Subcutaneous adipose tissue (tissue), 4 donors: ENCODE data around the gene GRM8. TPM values are rescaled to one million over a fixed set of nuclear protein-coding genes. Genes with fewer than 3 reads are reported as not detected.

ENCODE experiments used
- total RNA-seq, 4 donors: library from RNA; depleted of rRNA; stranded (reverse); fragments of >200 nt; gene quantifications; one replicate each; pipeline ENCODE4 v1.1.0, GENCODE V29; 2016
- TF ChIP-seq, protein P1 (sequence below): fragments of 450-650 bp; IDR thresholded peaks from one replicate; pipeline ENCODE4 v1.5.1; 2016; ENCODE audit warnings: low read depth, mild to moderate bottlenecking, control low read depth, antibody characterized with exemption, moderate library complexity

GRM8 gene
- total RNA-seq, 4 donors from 2014 or later: not detected

DNA sequence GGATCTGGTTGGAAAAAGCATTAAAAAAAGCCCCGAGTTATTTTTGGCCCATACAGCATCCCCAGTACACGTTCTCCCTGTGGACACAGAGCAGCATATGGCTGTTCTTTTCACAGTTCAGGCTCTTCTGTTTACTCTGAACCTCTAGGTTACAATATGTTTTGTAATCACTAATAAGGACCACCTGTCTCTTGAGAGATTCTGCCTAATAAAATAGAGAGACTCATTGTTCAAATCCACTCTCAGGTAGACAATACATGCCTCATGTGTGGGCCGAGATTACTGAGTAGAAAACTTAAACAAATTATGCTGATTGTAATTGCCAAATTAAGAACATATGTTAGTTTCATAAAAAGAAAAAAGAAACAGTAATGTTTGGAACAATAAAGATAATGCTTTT is 647.7 kb downstream of the GRM8 start:
- TF ChIP-seq, protein P1, sequence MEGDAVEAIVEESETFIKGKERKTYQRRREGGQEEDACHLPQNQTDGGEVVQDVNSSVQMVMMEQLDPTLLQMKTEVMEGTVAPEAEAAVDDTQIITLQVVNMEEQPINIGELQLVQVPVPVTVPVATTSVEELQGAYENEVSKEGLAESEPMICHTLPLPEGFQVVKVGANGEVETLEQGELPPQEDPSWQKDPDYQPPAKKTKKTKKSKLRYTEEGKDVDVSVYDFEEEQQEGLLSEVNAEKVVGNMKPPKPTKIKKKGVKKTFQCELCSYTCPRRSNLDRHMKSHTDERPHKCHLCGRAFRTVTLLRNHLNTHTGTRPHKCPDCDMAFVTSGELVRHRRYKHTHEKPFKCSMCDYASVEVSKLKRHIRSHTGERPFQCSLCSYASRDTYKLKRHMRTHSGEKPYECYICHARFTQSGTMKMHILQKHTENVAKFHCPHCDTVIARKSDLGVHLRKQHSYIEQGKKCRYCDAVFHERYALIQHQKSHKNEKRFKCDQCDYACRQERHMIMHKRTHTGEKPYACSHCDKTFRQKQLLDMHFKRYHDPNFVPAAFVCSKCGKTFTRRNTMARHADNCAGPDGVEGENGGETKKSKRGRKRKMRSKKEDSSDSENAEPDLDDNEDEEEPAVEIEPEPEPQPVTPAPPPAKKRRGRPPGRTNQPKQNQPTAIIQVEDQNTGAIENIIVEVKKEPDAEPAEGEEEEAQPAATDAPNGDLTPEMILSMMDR: no peak

DNA sequence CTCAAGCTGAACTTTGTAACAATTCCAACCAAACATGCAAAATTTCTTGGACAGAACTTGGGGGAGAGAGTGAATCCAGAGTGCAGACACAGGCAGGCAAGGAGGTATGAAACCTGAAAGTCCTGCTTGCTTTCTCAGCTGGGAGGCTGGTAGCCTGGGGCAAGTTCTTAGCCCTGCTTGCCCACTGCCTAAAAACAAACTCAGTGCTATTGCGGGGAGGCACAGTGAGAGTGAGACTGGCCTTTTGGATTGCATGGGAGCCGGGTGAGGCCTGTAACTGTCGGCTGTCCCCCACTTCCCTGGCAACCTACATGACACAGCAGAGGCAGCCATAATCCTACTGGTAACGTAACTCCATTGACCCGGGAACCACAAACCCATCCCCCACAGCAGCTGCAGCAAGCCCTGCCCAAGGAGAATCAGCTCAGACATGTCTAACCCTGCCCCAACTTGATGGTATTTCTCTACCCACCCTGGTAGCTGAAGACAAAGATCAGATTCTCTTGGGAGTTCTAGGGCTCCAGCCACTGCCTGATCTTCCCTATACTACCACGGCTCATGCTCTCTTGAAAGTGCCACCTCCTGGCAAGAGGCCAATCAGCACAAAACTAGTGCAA is 663.6 kb downstream of the GRM8 start:
- TF ChIP-seq, protein P1: no peak

DNA sequence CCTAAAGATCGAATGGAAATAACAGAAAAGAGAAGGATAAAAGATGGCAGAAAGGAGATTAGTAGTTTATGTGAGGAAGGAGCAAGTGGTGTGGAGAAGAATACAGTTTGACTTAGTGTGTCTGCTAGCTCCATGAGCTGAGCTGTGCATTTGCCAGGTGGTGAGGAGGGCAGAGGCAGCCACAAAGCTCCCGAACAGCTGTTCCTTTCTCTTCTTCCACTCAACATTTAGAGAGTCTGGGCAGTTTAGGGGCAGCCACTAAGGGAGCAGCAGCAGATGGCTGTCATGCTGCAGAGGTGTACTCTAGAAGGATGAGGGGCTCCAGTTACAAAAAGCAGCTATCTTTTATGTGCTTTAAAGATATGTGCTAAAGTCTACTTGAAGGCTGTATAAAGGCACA is 674.4 kb downstream of the GRM8 start:
- TF ChIP-seq, protein P1: no peak

DNA sequence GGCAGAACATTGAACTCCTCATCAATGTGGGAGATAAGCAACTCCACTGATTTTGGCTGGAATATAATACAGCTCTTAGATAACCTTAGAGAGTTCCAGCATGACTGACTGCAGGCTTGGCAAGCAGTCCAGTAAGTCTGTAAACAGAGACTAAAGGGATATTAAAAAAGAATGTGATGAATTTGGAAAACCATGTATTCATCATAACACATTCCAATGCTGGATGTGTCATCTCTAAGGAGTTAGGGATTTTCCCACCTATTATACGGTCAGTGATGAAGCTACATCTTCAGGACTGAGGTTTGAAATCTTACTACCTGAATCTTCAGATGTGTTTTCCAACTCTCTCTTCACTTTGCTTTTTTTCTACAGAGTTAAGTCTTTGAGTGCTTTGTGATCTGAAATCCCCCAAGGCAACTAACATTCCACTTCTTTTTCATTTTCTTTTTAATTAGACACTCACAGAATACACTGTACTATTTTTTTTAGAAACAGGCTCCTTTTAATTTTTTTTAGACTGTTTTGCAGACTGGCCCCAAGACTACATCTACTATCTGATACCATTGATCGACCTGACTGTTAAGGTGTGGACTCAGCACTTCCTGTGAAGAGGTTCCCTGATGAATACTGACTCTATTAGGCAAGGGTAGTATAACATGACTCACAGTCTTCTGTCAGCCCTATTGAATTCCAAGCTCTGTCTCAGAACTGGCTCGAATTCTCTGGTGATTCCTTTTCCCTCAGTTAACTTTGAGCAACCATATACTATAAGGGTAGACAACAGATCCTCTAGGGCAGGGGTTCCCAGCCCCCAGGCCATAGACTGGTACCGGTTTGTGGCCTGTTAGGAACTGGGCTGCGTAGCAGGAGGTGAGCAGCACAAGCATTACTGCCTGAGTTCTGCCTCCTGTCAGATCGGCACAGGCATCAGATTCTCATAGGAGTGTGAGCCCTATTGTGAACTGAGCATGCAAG is 678.2 kb downstream of the GRM8 start:
- TF ChIP-seq, protein P1: no peak

DNA sequence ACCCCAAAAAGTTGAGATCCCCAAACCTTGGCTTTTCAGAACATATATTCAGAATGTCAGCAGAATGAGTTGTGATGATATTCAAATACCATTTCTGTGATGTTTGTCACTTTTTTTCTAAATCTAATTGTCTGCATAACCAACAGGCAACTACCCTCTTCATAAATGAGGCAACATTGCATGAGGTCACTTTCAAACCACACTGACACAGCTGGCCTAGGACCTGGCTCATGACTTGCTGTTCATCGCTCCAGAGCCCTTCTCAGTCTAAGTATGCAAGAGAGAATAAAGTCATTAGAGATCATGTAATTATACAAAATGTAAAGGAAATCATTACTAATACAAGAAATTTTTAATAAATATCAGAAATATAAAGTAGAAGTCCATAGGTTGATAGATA is 681.9 kb downstream of the GRM8 start:
- TF ChIP-seq, protein P1: no peak

DNA sequence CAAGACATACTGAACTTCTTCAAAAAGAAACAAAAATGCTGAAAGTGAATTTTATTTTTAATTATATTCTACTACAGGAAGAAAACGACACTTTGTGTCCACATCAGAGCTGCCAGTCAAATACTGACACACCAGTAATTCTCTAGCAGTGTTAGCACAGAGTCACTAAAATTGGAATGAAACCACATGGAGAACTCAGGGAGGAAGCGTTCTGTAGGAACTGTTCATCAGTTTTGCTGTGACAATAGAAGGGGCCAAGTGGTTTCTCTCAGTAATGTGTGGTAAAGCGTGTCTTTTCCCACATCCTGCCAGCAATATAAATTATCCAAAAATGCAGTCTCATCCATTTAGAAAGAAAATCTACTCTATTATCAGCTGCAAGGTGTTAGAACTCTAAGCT is 683.3 kb downstream of the GRM8 start:
- TF ChIP-seq, protein P1: no peak

DNA sequence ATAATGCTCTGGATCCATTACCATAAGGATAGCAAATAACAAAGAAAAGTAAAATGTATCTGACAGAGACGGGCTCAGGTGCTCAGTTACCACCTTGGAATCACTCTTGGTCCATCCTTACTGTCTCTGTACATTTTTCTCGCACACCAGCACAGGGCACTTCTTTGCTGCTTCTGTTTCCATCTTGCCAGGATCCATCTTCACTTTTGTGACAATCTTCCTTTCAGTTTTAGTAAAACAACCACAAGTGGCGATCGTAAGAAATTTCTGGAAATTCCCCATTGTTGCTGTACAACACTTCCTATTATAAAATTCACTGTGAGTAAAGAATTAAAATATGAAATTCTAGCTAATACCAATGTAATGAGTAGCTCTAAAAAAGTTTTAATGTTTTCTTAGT is 695.5 kb downstream of the GRM8 start:
- TF ChIP-seq, protein P1: no peak
